Keratinocyte (primary cell): Measurements from ENCODE around the gene BMP7. TPM values are rescaled to one million over a fixed set of nuclear protein-coding genes. Genes with fewer than 3 reads are reported as not detected.

Experiments
- DNase-seq: peaks from one replicate; pipeline ENCODE4 v3.0.0-alpha.2; 2011; ENCODE audit warnings: low read depth, missing footprints, low spot score
- FAIRE-seq: peaks from 2 replicates; lab custom pipeline; 2011; peaks lifted over from hg19 to GRCh38; lab: Jason Lieb, UNC
- H2AFZ ChIP-seq: 2 replicates; pipeline ENCODE4 v1.6.0; 2012; ENCODE audit warnings: low read length, control low read depth, inconsistent platforms; ENCODE audit not compliant: control insufficient read depth
- H3K27ac ChIP-seq: 2 replicates; pipeline ENCODE4 v1.5.1; 2011; ENCODE audit warnings: low read length; ENCODE audit not compliant: control insufficient read depth, insufficient read depth
- H3K27me3 ChIP-seq: 3 replicates; pipeline ENCODE4 v1.6.0; 2011; ENCODE audit warnings: low read length; ENCODE audit not compliant: control insufficient read depth, insufficient read depth; ENCODE audit errors: extremely low read depth
- H3K36me3 ChIP-seq, 2 experiments: 2 replicates in 1 of 2; 3 replicates in 1 of 2; pipeline ENCODE4 v1.5.1; 2011; ENCODE audit warnings: low read length in 2 of 2, mild to moderate bottlenecking in 1 of 2; ENCODE audit not compliant: control insufficient read depth in 2 of 2, insufficient read depth in 2 of 2; ENCODE audit errors: extremely low read depth in 1 of 2
- H3K4me1 ChIP-seq: 3 replicates; pipeline ENCODE4 v1.5.1; 2011; ENCODE audit warnings: low read length; ENCODE audit not compliant: control insufficient read depth, insufficient read depth; ENCODE audit errors: extremely low read depth
- H3K4me2 ChIP-seq: 3 replicates; pipeline ENCODE4 v1.6.0; 2011; ENCODE audit warnings: low read depth, low read length; ENCODE audit not compliant: control insufficient read depth, insufficient read depth; ENCODE audit errors: extremely low read depth
- H3K4me3 ChIP-seq, 3 experiments: fragments of 200-600 bp in 1 of 3; sonication (generic) in 1 of 3; 2 replicates in 2 of 3; 3 replicates in 1 of 3; pipeline ENCODE4 v1.5.1; 2011 to 2016; ENCODE audit warnings: low read length in 3 of 3, mild to moderate bottlenecking in 3 of 3, control low read depth in 2 of 3, inconsistent platforms in 1 of 3, low read depth in 1 of 3, mixed read lengths in 1 of 3, mixed run types in 1 of 3, moderate library complexity in 1 of 3; ENCODE audit not compliant: control insufficient read depth in 2 of 3, insufficient read depth in 2 of 3; ENCODE audit errors: extremely low read depth in 1 of 3
- H3K79me2 ChIP-seq: 2 replicates; pipeline ENCODE4 v1.6.0; 2012; ENCODE audit warnings: low read length; ENCODE audit not compliant: control insufficient read depth, insufficient read depth
- H3K9ac ChIP-seq: 3 replicates; pipeline ENCODE4 v1.6.0; 2011; ENCODE audit warnings: low read length; ENCODE audit not compliant: control insufficient read depth, insufficient read depth; ENCODE audit errors: extremely low read depth
- H3K9me1 ChIP-seq: 3 replicates; pipeline ENCODE4 v1.6.0; 2011; ENCODE audit warnings: low read length; ENCODE audit not compliant: control insufficient read depth, insufficient read depth; ENCODE audit errors: extremely low read depth
- H3K9me3 ChIP-seq: 2 replicates; pipeline ENCODE4 v1.5.1; 2012; ENCODE audit warnings: low read depth, low read length; ENCODE audit not compliant: control insufficient read depth
- H4K20me1 ChIP-seq: 3 replicates; pipeline ENCODE4 v1.6.0; 2011; ENCODE audit warnings: low read length; ENCODE audit not compliant: control insufficient read depth, insufficient read depth; ENCODE audit errors: extremely low read depth
- EZH2 ChIP-seq: IDR thresholded peaks from one replicate; pipeline ENCODE4 v1.6.1; 2012; ENCODE audit warnings: inconsistent platforms, mild to moderate bottlenecking, low read length, moderate library complexity
- dilution Hi-C: fragments of 300-500 bp; cut with MboI; formaldehyde crosslinking; loops from one replicate; pipeline ENCODE4 v1.7.0; 2020; ENCODE audit warnings: low sequenced_read_pairs; ENCODE audit not compliant: extremely low pct_ligation_motif_present
- polyA plus RNA-seq, 5 experiments: library from polyadenylated mRNA; depleted of rRNA in 3 of 5; stranded (reverse) in 3 of 5; stranded (forward) in 1 of 5; unstranded in 1 of 5; fragments of >200 nt; gene quantifications; 1 replicate in 1 of 5; 2 replicates in 3 of 5; 3 replicates in 1 of 5; pipeline versions ENCODE4 v1.2.1 to v1.2.3, GENCODE V29; 2011 to 2012; ENCODE audit warnings: missing spikeins in 2 of 5, low read depth in 1 of 5, low replicate concordance in 1 of 5
- TF ChIP-seq, protein P1 (sequence below), 3 experiments: IDR thresholded peaks in 1 of 3; conservative IDR thresholded peaks in 1 of 3; optimal IDR thresholded peaks in 1 of 3; 2 replicates in 2 of 3; 3 replicates in 1 of 3; pipeline versions ENCODE3 to v1.5.1; 2011; ENCODE audit warnings: low read length in 3 of 3, mild to moderate bottlenecking in 3 of 3, moderate library complexity in 2 of 3, control low read depth in 1 of 3, inconsistent platforms in 1 of 3; ENCODE audit not compliant: insufficient read depth in 2 of 3; ENCODE audit errors: extremely low read depth in 1 of 3

Gene BMP7
- polyA plus RNA-seq, 1 donor (not counting 4 experiments of a cell fraction or from before 2014, with no cell fraction given), result 0.29 TPM

- no peaks in the 10 kb centered on the region for H3K9me3 ChIP-seq
- no peaks in the 10 kb centered on the region for H3K79me2 ChIP-seq
- peaks cover 17% of the 10 kb centered on the region for H3K27me3 ChIP-seq
- no peak overlapping the region for H3K4me2 ChIP-seq
- H3K27ac ChIP-seq, result no peak overlapping the region
- H4K20me1 ChIP-seq, result no peaks in the 10 kb centered on the region
- DNase-seq (no peak), FAIRE-seq (no peak)
- no peak overlapping the region for H3K4me3 ChIP-seq
- H2AFZ ChIP-seq, result no peak overlapping the region
- dilution Hi-C loops, result no loop called here
- TF ChIP-seq, protein P1, sequence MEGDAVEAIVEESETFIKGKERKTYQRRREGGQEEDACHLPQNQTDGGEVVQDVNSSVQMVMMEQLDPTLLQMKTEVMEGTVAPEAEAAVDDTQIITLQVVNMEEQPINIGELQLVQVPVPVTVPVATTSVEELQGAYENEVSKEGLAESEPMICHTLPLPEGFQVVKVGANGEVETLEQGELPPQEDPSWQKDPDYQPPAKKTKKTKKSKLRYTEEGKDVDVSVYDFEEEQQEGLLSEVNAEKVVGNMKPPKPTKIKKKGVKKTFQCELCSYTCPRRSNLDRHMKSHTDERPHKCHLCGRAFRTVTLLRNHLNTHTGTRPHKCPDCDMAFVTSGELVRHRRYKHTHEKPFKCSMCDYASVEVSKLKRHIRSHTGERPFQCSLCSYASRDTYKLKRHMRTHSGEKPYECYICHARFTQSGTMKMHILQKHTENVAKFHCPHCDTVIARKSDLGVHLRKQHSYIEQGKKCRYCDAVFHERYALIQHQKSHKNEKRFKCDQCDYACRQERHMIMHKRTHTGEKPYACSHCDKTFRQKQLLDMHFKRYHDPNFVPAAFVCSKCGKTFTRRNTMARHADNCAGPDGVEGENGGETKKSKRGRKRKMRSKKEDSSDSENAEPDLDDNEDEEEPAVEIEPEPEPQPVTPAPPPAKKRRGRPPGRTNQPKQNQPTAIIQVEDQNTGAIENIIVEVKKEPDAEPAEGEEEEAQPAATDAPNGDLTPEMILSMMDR (optimal IDR thresholded peaks at IDR 0.05 in 1 of 3, IDR thresholded peaks at IDR 0.05 in 1 of 3, conservative IDR thresholded peaks at IDR 0.05 in 1 of 3; ENCODE audit: extremely low read depth in 1 of 3, insufficient read depth in 2 of 3, low read length in 3 of 3), result no peak
- no peak for TF ChIP-seq EZH2
- no peaks in the 10 kb centered on the region for H3K36me3 ChIP-seq
- H3K9me1 ChIP-seq, result no peaks in the 10 kb centered on the region
- no peak overlapping the region for H3K9ac ChIP-seq
- H3K4me1 ChIP-seq, result no peaks in the 10 kb centered on the region
Observed at GRCh38 chr20:57136734-57137133, 129.7 kb downstream of the BMP7 start.

DNA sequence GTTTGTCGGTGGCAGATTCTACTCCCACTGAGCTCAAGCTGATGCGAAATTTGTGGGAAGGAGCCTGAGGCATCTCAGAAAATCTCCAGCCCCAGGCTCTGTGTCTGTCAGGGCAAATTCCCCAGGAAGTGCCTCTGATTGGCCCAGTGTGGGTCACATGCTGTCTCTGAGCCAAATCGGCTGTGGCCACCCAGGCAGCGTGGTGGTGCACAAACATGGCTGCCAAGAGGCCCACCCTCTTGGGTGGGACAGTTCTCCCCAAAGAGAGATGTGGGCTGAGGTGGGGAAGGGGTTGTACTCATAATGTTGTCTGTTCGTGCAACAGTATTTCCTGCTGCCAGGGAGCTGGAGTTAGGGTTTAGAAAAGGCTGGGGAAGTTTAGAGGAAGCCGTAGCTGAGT, 130.6 kb downstream of the BMP7 start:
- no peaks in the 10 kb centered on the region for H4K20me1 ChIP-seq
- TF ChIP-seq, protein P1 (optimal IDR thresholded peaks at IDR 0.05 in 1 of 3, IDR thresholded peaks at IDR 0.05 in 1 of 3, conservative IDR thresholded peaks at IDR 0.05 in 1 of 3; ENCODE audit: extremely low read depth in 1 of 3, insufficient read depth in 2 of 3, low read length in 3 of 3), result no peak
- TF ChIP-seq EZH2, result no peak
- dilution Hi-C loops, result no loop called here
- H3K27ac ChIP-seq, result no peak overlapping the region
- DNase-seq (no peak), FAIRE-seq (no peak)
- H3K36me3 ChIP-seq, result no peaks in the 10 kb centered on the region
- H3K4me3 ChIP-seq, result no peak overlapping the region
- H3K9ac ChIP-seq, result no peak overlapping the region
- H3K27me3 ChIP-seq, result peaks cover 17% of the 10 kb centered on the region
- H3K79me2 ChIP-seq, result no peaks in the 10 kb centered on the region
- no peaks in the 10 kb centered on the region for H3K4me1 ChIP-seq
- no peak overlapping the region for H2AFZ ChIP-seq
- H3K9me1 ChIP-seq, result no peaks in the 10 kb centered on the region
- no peak overlapping the region for H3K4me2 ChIP-seq
- no peaks in the 10 kb centered on the region for H3K9me3 ChIP-seq
